Trophoblast cell (in vitro differentiated cells and primary cell): ENCODE data around the gene HDDC3.

Experiments
- DNase-seq, 2 donors: peaks; one replicate each; pipeline ENCODE4 v3.0.0-alpha.2; 2016
- H2AFZ ChIP-seq: 2 replicates; pipeline ENCODE4 v1.6.1; 2013; ENCODE audit warnings: low read length, moderate library complexity, mild to moderate bottlenecking; ENCODE audit not compliant: insufficient read depth, poor library complexity
- H2AK5ac ChIP-seq: 2 replicates; pipeline ENCODE4 v1.6.1; 2013; ENCODE audit warnings: mild to moderate bottlenecking, low read length
- H2BK120ac ChIP-seq: 2 replicates; pipeline ENCODE4 v1.6.1; 2013; ENCODE audit warnings: low read length, mild to moderate bottlenecking, moderate library complexity; ENCODE audit not compliant: insufficient read depth, poor library complexity
- H2BK12ac ChIP-seq: 2 replicates; pipeline ENCODE4 v1.6.1; 2013; ENCODE audit warnings: mild to moderate bottlenecking, low read length, moderate library complexity
- H2BK5ac ChIP-seq: 2 replicates; pipeline ENCODE4 v1.6.1; 2013; ENCODE audit warnings: low read length, low read depth, moderate library complexity, mild to moderate bottlenecking; ENCODE audit not compliant: poor library complexity
- H3K14ac ChIP-seq: 2 replicates; pipeline ENCODE4 v1.6.1; 2013; ENCODE audit warnings: mild to moderate bottlenecking, low read length
- H3K18ac ChIP-seq: 2 replicates; pipeline ENCODE4 v1.6.1; 2013; ENCODE audit warnings: mild to moderate bottlenecking, low read length
- H3K23ac ChIP-seq: 2 replicates; pipeline ENCODE4 v1.6.1; 2013; ENCODE audit warnings: low read length
- H3K27ac ChIP-seq: 2 replicates; pipeline ENCODE4 v1.5.1; 2013; ENCODE audit warnings: low read depth, mild to moderate bottlenecking, inconsistent platforms, low read length, moderate library complexity
- H3K27me3 ChIP-seq: 2 replicates; pipeline ENCODE4 v1.6.1; 2013; ENCODE audit warnings: inconsistent platforms, mild to moderate bottlenecking, low read length, moderate library complexity; ENCODE audit not compliant: insufficient read depth
- H3K36me3 ChIP-seq, 2 experiments: 1 replicate in 1 of 2; 2 replicates in 1 of 2; pipeline ENCODE4 v1.6.1; 2013; ENCODE audit warnings: low read length in 2 of 2, mild to moderate bottlenecking in 2 of 2, moderate library complexity in 1 of 2; ENCODE audit not compliant: insufficient read depth in 2 of 2, control insufficient read depth in 1 of 2
- H3K4ac ChIP-seq: 2 replicates; pipeline ENCODE4 v1.6.1; 2013; ENCODE audit warnings: low read depth, mild to moderate bottlenecking, low read length, moderate library complexity
- H3K4me1 ChIP-seq, 2 experiments: 1 replicate in 1 of 2; 2 replicates in 1 of 2; pipeline ENCODE4 v1.6.1; 2013; ENCODE audit warnings: low read length in 2 of 2, mild to moderate bottlenecking in 2 of 2, moderate library complexity in 1 of 2; ENCODE audit not compliant: insufficient read depth in 2 of 2, control insufficient read depth in 1 of 2
- H3K4me2 ChIP-seq: 2 replicates; pipeline ENCODE4 v1.6.1; 2013; ENCODE audit warnings: inconsistent platforms, mild to moderate bottlenecking, low read length, moderate library complexity
- H3K4me3 ChIP-seq: 2 replicates; pipeline ENCODE4 v1.5.1; 2013; ENCODE audit warnings: mild to moderate bottlenecking, low read depth, low read length, inconsistent platforms
- H3K79me1 ChIP-seq: one replicate; pipeline ENCODE4 v1.6.1; 2013; ENCODE audit warnings: low read length
- H3K79me2 ChIP-seq: 2 replicates; pipeline ENCODE4 v1.6.1; 2013; ENCODE audit warnings: low read length, mild to moderate bottlenecking; ENCODE audit not compliant: control insufficient read depth, insufficient read depth, poor library complexity
- H3K9ac ChIP-seq: 2 replicates; pipeline ENCODE4 v1.6.1; 2013; ENCODE audit warnings: mild to moderate bottlenecking, low read length
- H3K9me3 ChIP-seq: 2 replicates; pipeline ENCODE4 v1.6.1; 2013; ENCODE audit warnings: low read depth, mild to moderate bottlenecking, control low read depth, inconsistent platforms, low read length; ENCODE audit not compliant: insufficient read depth
- H4K12ac ChIP-seq: 2 replicates; pipeline ENCODE4 v1.6.1; 2013; ENCODE audit warnings: low read depth, mild to moderate bottlenecking, low read length, moderate library complexity
- H4K8ac ChIP-seq: 2 replicates; pipeline ENCODE4 v1.6.1; 2013; ENCODE audit warnings: low read depth, mild to moderate bottlenecking, low read length, moderate library complexity
- H4K91ac ChIP-seq: one replicate; pipeline ENCODE4 v1.6.1; 2013; ENCODE audit warnings: low read depth, mild to moderate bottlenecking, low read length, moderate library complexity
- WGBS: extraction: QIAGEN DNeasy Blood & Tissue Kit; methylation state at CpG from one replicate; pipeline ENCODE4 v1.1.7; 2013; ENCODE audit warnings: missing lambda C conversion rate; ENCODE audit not compliant: insufficient read length, insufficient coverage; ENCODE audit errors: extremely low coverage; 5-methylcytosine and 5-hydroxymethylcytosine counted together

HDDC3 gene

DNA sequence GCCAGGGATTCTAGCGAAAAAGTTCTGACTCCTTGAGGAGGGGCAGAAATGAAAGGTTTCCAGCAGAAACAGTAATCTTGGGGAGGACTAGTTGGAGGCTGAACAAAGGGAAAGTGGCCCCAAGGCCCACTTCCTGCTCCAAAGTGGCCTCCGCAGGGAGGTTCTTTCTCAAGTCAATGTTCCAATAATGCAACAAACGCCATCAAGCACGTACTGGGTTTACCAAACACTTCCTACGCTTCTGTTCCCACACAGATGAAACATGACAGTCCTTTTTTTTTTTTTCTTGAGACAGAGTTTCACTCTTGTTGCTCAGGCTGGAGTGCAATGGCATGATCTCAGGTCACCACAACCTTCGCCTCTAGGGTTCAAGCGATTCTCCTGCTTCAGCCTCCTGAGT, 12.7 kb upstream of the HDDC3 start:
- no peak overlapping the region for H3K23ac ChIP-seq
- H3K4me1 ChIP-seq, result no peaks in the 10 kb centered on the region
- H2AFZ ChIP-seq, result no peak overlapping the region
- no peak overlapping the region for H3K4ac ChIP-seq
- H3K4me3 ChIP-seq, result no peak overlapping the region
- no peak overlapping the region for H3K27ac ChIP-seq
- DNase-seq, result no peak
- H3K9me3 ChIP-seq, result peaks cover 2% of the 10 kb centered on the region
- H2BK120ac ChIP-seq, result no peak overlapping the region
- no peak overlapping the region for H4K12ac ChIP-seq
- no peak overlapping the region for H3K4me2 ChIP-seq
- no peak overlapping the region for H2BK5ac ChIP-seq
- no peak overlapping the region for H2AK5ac ChIP-seq
- H3K14ac ChIP-seq, result no peak overlapping the region
- peaks cover 80 to 84% of the 10 kb centered on the region in 2 experiments for H3K36me3 ChIP-seq
- no peaks in the 10 kb centered on the region for H3K79me1 ChIP-seq
- H3K27me3 ChIP-seq, result no peaks in the 10 kb centered on the region
- no peak overlapping the region for H3K9ac ChIP-seq
- H3K18ac ChIP-seq, result no peak overlapping the region
- no peak overlapping the region for H2BK12ac ChIP-seq
- H3K79me2 ChIP-seq, result no peaks in the 10 kb centered on the region
- no peak overlapping the region for H4K91ac ChIP-seq
- H4K8ac ChIP-seq, result no peak overlapping the region
- whole genome bisulfite sequencing, result no CpG with 5 or more reads among the region's 7 CpGs

DNA sequence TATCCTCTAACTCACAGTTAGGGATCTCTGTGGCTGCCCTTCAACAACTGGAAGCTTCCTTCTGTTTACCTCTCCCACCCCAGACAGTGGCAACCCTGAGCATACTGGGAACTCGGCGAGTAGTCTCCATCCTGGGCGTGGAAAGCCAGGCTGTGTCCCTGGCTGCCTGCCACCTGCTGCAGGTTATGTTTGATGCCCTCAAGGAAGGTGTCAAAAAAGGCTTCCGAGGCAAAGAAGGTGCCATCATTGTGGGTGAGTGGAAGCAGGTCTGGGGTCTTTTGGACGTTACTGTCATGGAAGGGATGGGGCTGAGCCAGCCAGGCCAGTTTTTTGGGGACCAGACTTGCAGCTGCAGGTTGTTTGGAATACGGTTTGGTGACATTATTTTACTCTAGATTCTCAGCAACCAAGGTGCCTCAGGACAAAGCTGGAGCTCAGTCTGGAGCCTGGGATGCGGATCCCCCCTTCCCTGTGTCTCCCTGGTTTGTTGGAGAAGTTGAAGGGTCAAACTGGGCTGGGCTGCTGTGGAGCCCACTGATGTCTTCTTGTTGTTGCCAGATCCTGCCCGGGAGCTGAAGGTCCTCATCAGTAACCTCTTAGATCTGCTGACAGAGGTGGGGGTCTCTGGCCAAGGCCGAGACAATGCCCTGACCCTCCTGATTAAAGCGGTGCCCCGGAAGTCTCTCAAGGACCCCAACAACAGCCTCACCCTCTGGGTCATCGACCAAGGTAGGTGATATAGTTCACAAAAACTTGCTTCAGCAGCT, 10.2 kb upstream of the HDDC3 start:
- H2BK5ac ChIP-seq, result no peak overlapping the region
- no peak overlapping the region for H3K4ac ChIP-seq
- no peak overlapping the region for H2BK120ac ChIP-seq
- H4K12ac ChIP-seq, result no peak overlapping the region
- no peak overlapping the region for H3K4me3 ChIP-seq
- H3K27me3 ChIP-seq, result no peaks in the 10 kb centered on the region
- no peaks in the 10 kb centered on the region for H3K79me2 ChIP-seq
- H2BK12ac ChIP-seq, result no peak overlapping the region
- no peaks in the 10 kb centered on the region for H3K9me3 ChIP-seq
- no peak overlapping the region for H2AFZ ChIP-seq
- no peak overlapping the region for H3K18ac ChIP-seq
- no peak overlapping the region for H3K14ac ChIP-seq
- H3K23ac ChIP-seq, result no peak overlapping the region
- no peak overlapping the region for H2AK5ac ChIP-seq
- no peaks in the 10 kb centered on the region for H3K79me1 ChIP-seq
- H3K4me1 ChIP-seq, result no peaks in the 10 kb centered on the region
- no peak overlapping the region for H4K8ac ChIP-seq
- peaks cover 71 to 74% of the 10 kb centered on the region in 2 experiments for H3K36me3 ChIP-seq
- H3K9ac ChIP-seq, result no peak overlapping the region
- DNase-seq, result no peak
- no peak overlapping the region for H4K91ac ChIP-seq
- no peak overlapping the region for H3K27ac ChIP-seq
- no CpG with 5 or more reads among the region's 12 CpGs for WGBS
- no peak overlapping the region for H3K4me2 ChIP-seq

- no peak overlapping the region for H3K18ac ChIP-seq
- H3K27ac ChIP-seq, result no peak overlapping the region
- H3K4me3 ChIP-seq, result no peak overlapping the region
- H3K9me3 ChIP-seq, result no peaks in the 10 kb centered on the region
- H3K79me1 ChIP-seq, result no peaks in the 10 kb centered on the region
- no peaks in the 10 kb centered on the region for H3K27me3 ChIP-seq
- H3K79me2 ChIP-seq, result no peaks in the 10 kb centered on the region
- no peak overlapping the region for H3K9ac ChIP-seq
- H2BK5ac ChIP-seq, result no peak overlapping the region
- H4K8ac ChIP-seq, result no peak overlapping the region
- no peak overlapping the region for H2BK120ac ChIP-seq
- no peak overlapping the region for H3K4ac ChIP-seq
- peaks cover 3 to 4% of the 10 kb centered on the region in 2 experiments for H3K4me1 ChIP-seq
- no peak for DNase-seq
- H4K12ac ChIP-seq, result no peak overlapping the region
- no peak overlapping the region for H3K14ac ChIP-seq
- H2BK12ac ChIP-seq, result no peak overlapping the region
- H3K23ac ChIP-seq, result no peak overlapping the region
- no peak overlapping the region for H3K4me2 ChIP-seq
- H4K91ac ChIP-seq, result no peak overlapping the region
- WGBS, result no CpG with 5 or more reads among the region's 4 CpGs
- H3K36me3 ChIP-seq, result peaks cover 59 to 65% of the 10 kb centered on the region in 2 experiments
- H2AK5ac ChIP-seq, result no peak overlapping the region
- no peak overlapping the region for H2AFZ ChIP-seq
These were observed 8.7 kb upstream of the HDDC3 start for GRCh38 chr15:90941038-90941437.

DNA sequence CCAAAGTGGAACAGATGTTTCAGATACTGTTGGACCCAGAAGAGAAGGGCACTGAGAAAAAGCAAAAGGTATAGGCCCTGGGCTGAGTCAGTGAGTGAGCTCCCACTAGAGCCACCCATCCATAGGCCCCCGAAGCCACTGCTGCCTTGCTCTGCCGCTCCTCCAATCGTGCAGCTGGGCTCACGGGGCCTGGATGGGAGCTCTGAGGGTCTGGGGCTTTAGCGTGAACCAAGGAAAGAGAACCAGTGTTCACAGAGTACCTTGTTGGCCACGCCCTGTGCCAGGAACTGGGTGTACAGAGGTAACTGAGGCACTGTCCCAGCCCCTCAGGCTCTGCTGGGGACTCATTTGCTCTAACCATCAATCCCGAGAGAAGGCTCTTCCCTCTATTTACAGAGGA, 7.4 kb upstream of the HDDC3 start:
- H3K36me3 ChIP-seq, result peaks cover 55 to 57% of the 10 kb centered on the region in 2 experiments
- H3K18ac ChIP-seq, result no peak overlapping the region
- no peak overlapping the region for H3K23ac ChIP-seq
- peaks cover 5% of the 10 kb centered on the region for H3K79me1 ChIP-seq
- H3K4ac ChIP-seq, result no peak overlapping the region
- H2BK12ac ChIP-seq, result no peak overlapping the region
- no peak overlapping the region for H3K4me3 ChIP-seq
- peaks cover 8 to 10% of the 10 kb centered on the region in 2 experiments for H3K4me1 ChIP-seq
- no peaks in the 10 kb centered on the region for H3K27me3 ChIP-seq
- no peak overlapping the region for H3K14ac ChIP-seq
- H4K12ac ChIP-seq, result no peak overlapping the region
- peaks cover 7% of the 10 kb centered on the region for H3K79me2 ChIP-seq
- no peak overlapping the region for H3K4me2 ChIP-seq
- no peak overlapping the region for H4K8ac ChIP-seq
- H3K27ac ChIP-seq, result no peak overlapping the region
- no peak overlapping the region for H2AK5ac ChIP-seq
- no peak overlapping the region for H2BK5ac ChIP-seq
- H2AFZ ChIP-seq, result no peak overlapping the region
- H3K9me3 ChIP-seq, result no peaks in the 10 kb centered on the region
- WGBS, result no CpG with 5 or more reads among the region's 7 CpGs
- no peak overlapping the region for H4K91ac ChIP-seq
- DNase-seq, result no peak
- H3K9ac ChIP-seq, result no peak overlapping the region
- no peak overlapping the region for H2BK120ac ChIP-seq
